Neutrophil (primary cell): ENCODE results near the gene ATP6V0A1.

Experiments
- H3K27ac ChIP-seq: fragments of 200-600 bp; sonication (generic); 2 replicates; pipeline ENCODE4 v1.5.1; 2016; ENCODE audit warnings: mild to moderate bottlenecking, moderate library complexity
- H3K27me3 ChIP-seq: fragments of 200-600 bp; sonication (generic); 2 replicates; pipeline ENCODE4 v1.6.0; 2016; ENCODE audit warnings: mild to moderate bottlenecking
- H3K36me3 ChIP-seq: fragments of 200-600 bp; sonication (generic); 2 replicates; pipeline ENCODE4 v1.5.1; 2017
- H3K4me1 ChIP-seq, 2 experiments: fragments of 200-600 bp in 1 of 2; sonication (generic) in 1 of 2; 1 replicate in 1 of 2; 2 replicates in 1 of 2; pipeline versions ENCODE4 v1.5.1 to v1.6.1; 2013 to 2016; ENCODE audit warnings: low read depth in 1 of 2, low read length in 1 of 2, mild to moderate bottlenecking in 1 of 2, moderate library complexity in 1 of 2; ENCODE audit not compliant: control insufficient read depth in 1 of 2, insufficient read depth in 1 of 2
- H3K4me3 ChIP-seq, 2 experiments: fragments of 200-600 bp in 1 of 2; sonication (generic) in 1 of 2; 1 replicate in 1 of 2; 2 replicates in 1 of 2; pipeline ENCODE4 v1.5.1; 2013 to 2016; ENCODE audit warnings: low read depth in 1 of 2, low read length in 1 of 2, mild to moderate bottlenecking in 1 of 2, moderate library complexity in 1 of 2
- H3K9me3 ChIP-seq: fragments of 200-600 bp; sonication (generic); 2 replicates; pipeline ENCODE4 v1.5.1; 2016
- CTCF ChIP-seq: fragments of 200-600 bp; sonication (generic); IDR thresholded peaks from 2 replicates; pipeline ENCODE4 v1.5.1; 2016; ENCODE audit warnings: antibody characterized with exemption

The ATP6V0A1 gene

DNA sequence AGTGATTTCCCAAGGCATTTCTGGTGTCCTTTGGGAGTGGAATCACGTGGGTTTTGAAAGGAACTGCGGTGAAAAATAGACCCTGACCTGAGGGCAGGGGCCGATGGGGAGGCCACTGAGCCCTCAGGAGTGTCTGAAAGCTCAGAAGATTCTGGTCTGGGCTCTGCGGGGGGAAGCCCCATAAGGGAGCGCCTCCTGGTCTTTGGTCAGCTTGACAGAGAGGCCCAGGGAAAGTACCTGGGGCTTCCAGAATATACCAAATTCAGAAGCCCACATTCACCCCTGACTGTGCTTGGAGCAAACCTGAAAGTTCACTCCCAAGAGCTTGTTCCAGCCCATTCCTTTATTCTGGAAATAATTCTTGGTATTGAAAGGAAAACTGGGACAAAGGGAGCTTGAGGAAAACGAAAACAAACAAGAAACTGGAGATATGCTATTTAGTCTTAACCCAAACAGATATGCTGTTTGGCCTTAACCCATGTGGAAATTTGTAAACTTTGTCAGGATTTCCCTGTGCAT is 54.1 kb downstream of the ATP6V0A1 start:
- Histone ChIP-seq H3K4me1 (peaks cover 17% of the 10 kb centered on the region in 2 experiments), H3K4me3 (no peak overlapping the region), H3K27ac (no peak overlapping the region), H3K36me3 (peaks cover 96% of the 10 kb centered on the region), H3K27me3 (no peaks in the 10 kb centered on the region), H3K9me3 (no peaks in the 10 kb centered on the region)
- no peak for TF ChIP-seq CTCF

DNA sequence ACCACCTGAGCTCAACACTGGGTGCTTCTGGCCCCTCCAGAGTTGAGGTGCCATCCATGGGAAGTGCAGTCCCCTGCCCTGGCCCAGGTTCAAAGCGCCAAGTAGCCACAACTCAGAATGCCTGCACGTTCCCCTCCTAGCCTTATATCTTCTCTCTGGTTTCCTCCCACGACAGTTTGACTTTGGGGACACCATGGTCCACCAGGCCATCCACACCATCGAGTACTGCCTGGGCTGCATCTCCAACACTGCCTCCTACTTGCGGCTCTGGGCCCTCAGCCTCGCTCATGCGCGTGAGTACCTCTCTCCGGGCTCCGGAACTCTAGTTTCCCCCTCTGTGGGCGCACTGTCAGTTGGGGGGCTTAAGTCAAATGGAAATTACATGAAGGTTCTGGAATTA is 55.0 kb downstream of the ATP6V0A1 start:
- Histone ChIP-seq H3K27me3 (no peaks in the 10 kb centered on the region), H3K36me3 (peaks cover 94% of the 10 kb centered on the region), H3K4me1 (peaks cover 26% of the 10 kb centered on the region in 2 experiments), H3K9me3 (no peaks in the 10 kb centered on the region), H3K27ac (no peak overlapping the region), H3K4me3 (no peak overlapping the region)
- no peak for TF ChIP-seq CTCF

DNA sequence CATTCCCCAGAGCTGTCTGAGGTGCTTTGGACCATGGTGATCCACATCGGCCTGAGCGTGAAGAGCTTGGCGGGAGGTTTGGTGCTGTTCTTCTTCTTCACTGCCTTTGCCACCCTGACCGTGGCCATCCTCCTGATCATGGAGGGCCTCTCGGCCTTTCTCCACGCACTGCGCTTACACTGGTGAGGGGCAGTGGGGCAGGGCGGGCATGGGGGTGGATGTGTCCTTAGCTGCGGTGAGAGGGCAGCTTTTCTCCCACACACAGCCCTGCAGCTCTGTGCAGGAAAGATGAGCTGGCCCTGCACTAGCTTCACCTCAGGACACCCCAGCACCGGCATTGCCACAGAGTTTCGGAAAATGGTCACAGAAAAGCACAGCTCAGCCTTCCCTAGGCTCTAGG is 55.6 kb downstream of the ATP6V0A1 start:
- no peak overlapping the region for H3K4me3 ChIP-seq
- TF ChIP-seq CTCF, result no peak
- no peaks in the 10 kb centered on the region for H3K9me3 ChIP-seq
- H3K27me3 ChIP-seq, result no peaks in the 10 kb centered on the region
- H3K36me3 ChIP-seq, result peaks cover 93% of the 10 kb centered on the region
- H3K27ac ChIP-seq, result no peak overlapping the region
- H3K4me1 ChIP-seq, result peaks cover 32% of the 10 kb centered on the region in 2 experiments

DNA sequence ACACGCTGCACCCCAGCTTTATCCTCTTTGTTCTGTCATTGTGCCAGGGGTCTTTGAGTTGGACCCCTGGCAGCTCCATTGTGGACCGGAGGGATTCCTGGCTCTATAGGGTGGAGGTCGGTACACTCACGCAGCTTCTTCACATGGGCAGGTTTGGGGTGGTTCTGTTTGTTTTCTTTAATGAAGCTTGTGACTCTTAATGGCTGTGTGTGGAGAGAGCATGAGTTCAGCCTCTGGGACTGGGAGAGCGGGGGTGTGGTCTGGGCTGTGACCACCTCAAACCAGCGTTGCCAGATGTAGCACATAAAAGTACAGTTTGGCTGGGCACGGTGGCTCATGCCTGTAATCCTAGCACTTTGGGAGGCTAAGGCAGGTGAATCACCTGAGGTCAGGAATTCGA is 56.2 kb downstream of the ATP6V0A1 start:
- no peaks in the 10 kb centered on the region for H3K27me3 ChIP-seq
- peaks cover 92% of the 10 kb centered on the region for H3K36me3 ChIP-seq
- no peak for TF ChIP-seq CTCF
- peaks cover 38% of the 10 kb centered on the region in 2 experiments for H3K4me1 ChIP-seq
- H3K9me3 ChIP-seq, result no peaks in the 10 kb centered on the region
- H3K27ac ChIP-seq, result no peak overlapping the region
- H3K4me3 ChIP-seq, result no peak overlapping the region

DNA sequence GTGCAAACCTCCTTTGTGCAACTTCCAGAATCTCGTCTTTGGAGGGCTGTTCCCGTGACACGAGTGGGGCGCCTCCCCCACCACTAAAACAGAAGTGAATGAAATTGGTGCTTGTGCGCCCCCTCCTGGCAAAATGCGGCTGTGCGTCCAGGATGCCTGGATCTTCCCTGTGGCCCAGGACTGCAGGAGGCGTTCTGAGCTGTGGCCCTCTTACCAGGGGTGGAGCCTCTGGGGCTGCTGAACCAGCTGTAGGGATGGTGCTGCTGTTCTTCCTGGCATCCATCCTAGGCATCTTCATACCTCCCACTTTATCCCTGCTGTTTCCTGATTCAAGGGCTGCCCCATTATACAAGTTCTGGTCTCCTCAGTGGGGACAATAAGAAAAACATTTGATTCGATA is 58.8 kb downstream of the ATP6V0A1 start:
- peak overlapping the region; percentile 87 for H3K27ac ChIP-seq
- H3K36me3 ChIP-seq, result peaks cover 87% of the 10 kb centered on the region
- TF ChIP-seq CTCF, result peak; percentile 92
- H3K27me3 ChIP-seq, result no peaks in the 10 kb centered on the region
- no peaks in the 10 kb centered on the region for H3K9me3 ChIP-seq
- H3K4me3 ChIP-seq, result peak overlapping the region in 1 of 2 experiments; percentile 13
- peaks cover 47% of the 10 kb centered on the region in 2 experiments for H3K4me1 ChIP-seq
